Activated T-cell treated with anti-CD3 and anti-CD28 coated beads for 4 hours (primary cell): Measurements from ENCODE around the gene RXRG.

Experiments used
- DNase-seq: peaks from one replicate; pipeline ENCODE4 v3.0.0-alpha.2; 2020

The RXRG gene

DNA sequence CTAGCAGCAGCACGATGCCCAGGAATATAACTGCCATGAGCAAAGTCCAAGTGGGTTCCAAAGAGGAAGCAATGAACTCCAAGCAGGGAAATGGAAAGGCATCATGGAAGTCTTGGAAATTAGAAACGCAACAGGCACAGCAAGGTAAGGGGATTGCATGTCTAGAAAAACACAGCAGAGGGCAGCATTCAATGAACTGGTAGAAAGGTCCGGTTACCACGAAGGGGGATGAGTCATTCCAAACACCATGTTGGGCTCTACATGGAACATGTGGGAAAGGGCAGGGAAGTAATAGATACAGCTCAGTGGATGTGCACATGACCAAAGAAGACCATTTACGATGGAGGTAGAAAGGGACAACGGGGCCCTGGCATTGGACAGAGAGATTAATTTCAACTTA, 36.4 kb downstream of the RXRG start:
- no peak for DNase-seq

DNA sequence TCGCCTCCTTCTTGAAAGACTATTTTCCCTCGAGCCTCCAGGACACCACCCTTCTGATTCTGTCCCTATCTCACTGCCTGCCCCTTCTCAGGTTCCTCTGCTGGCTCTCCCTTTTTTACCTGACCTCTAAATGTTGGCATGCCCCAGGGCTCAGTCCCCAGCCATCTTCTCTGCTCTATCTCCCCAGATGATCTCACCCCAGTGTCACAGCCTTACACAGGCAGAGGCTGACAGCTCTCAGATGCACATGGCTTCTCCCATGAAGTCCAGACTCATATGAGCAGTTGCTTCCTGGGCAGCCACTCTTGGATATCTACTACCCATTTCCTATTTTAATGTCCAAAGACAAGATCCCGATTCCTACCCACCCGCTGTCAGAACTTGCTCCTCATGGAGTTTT, 37.5 kb downstream of the RXRG start:
- no peak for DNase-seq

DNA sequence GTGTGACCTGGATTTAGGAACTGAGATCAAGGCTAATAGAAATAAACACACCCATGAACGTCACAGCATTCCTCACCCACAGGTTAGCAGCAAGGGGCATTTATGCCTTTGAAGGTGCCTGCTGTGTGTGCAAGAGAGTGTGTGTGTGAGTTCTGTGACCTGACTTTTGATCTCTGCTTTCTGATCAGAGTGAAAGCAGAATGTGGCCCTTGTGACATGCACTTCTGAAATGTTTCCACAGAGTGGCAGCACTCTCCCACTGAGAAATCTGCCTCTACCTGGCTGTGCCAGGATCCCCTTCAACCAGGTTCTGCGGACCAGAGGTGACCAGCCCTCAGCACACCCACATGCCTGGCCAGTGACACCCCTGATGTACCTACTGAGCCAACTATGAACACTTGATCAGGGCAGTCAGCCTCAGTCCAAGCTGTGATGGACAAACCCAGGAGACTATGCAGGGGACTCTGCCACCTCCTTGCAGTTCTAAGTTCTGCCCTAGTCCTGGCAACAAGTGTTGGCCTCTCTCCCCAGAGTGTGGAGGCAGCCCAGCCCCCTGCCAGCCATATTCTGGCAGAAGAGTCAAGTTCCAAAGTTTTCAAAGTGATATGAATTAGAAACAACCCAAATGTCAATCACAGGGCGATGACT, 41.0 kb downstream of the RXRG start:
- no peak for DNase-seq

DNA sequence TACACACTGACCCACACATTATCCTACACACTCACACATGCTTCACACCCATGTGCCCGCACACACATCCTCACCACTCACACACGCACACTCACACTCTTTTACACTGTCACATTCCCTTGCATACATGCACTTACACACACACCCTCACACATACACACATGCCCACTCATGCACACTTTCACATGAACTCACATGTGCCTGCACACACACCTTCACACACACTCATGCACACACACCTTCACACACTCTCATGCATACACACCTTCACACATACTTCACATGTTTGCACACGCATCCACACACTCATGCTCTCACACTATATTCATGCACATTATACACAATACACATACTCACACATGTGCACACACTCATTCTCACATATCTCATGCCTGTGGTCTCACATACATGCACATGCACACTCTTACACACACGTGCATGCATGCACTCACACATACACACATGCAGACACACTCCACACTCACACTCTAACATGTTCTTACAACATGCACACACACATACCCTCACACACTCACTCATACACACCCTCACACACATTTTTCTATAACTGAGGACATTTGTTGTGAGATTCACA, 42.3 kb downstream of the RXRG start:
- DNase-seq, result no peak

DNA sequence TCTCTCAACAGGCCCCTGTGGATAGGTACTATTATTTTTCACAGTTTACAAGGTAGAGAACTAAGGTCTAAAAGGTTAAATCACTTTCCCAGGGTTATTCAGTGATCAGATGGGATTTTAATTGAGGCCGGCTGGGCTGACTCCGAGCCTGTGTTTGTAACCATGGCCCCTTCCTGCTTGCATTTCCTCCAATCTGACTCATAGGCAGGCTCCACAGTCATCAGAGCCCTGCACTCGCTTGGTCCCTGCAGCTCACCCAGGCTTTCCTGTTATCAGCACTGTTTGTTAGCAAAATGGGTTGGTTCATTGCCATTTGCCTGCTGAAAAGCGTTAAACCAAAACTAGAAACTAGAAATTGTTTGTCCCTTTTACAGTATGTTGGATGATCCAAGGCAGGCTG, 47.0 kb downstream of the RXRG start:
- DNase-seq, result no peak

DNA sequence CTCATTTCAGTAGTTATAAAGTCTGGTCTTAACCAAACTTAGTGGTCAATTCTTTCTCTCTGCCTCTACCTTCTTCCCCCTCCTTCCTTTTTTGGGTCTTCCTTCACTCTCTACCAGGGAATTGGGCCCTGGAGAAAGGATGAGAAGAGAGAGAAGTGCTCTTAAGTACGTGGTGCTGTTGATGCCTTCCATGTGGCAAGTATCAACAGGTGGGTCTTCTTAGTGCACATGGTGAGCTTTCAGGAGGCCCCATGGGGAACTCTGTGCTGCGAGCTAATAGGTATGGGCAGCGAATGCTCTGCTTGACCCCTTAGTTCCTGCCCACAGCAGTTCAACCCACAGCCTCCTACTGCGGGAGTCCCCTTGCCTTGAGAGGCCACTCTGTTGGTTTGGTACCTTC, 49.0 kb downstream of the RXRG start:
- no peak for DNase-seq

DNA sequence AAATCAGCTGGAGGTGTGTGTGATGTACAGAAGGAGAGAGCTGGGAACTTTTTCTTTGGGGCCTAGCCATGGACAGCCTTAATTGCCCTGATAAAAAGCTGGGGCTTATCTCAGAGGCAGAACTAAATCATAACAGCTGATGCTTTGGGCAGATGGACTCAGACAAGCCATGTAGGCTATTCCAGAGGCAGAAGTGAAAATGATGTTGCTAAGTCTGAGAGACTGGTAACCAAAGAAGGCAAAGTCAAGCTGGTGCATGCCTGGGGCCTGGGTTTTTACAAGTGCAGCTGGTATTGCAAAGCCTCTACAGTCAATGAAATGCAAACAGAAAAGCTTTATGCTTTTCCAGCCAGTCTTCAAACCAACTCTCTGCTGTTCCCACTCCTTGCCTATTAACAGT, 49.4 kb downstream of the RXRG start:
- DNase-seq, result no peak

DNA sequence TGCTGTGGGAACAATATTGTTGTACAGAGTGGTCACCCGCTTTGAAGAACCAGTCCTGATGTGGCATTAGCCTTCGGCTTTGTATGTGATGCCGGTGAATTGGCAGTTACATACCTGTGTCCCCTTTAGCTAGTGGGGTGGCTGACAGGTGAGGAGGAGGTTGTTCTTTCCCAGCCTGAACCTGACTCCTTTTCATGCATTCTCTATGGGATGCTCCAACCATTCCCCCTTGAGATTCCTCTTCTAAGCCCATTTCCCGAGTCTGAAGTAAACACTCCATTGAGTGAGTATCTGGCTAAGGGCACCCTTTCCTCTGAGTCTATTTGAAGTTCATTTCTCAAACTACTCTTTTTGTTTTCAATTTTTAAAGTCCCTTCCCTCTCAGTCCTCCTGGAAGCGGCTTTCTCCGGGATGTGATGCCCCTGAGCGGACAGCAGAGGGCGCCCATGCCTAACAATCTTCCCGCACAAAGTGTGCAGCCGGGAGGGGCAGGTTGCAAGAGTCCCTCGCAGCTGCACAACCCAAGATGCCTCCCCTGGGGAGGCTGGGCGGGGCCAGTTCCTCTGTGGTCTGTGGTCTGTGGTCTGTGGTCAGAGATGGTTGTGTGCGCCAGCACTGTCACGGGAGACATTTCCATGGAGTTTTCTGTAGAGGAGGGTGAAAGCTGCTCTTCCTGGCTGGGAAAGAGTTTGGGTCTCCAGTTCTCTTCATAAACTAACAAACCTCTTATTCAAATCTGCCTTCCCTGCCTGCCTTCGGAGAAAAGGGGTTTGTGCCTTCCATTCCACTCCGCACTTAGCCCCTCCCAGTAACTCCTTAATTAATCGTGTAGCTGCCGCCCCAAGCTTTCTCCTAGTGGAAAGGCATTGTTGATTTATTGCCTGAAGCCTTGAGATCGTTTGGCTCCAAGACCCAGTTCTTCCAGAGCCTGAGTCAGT, 52.0 kb downstream of the RXRG start:
- DNase-seq, result peak; percentile 83

DNA sequence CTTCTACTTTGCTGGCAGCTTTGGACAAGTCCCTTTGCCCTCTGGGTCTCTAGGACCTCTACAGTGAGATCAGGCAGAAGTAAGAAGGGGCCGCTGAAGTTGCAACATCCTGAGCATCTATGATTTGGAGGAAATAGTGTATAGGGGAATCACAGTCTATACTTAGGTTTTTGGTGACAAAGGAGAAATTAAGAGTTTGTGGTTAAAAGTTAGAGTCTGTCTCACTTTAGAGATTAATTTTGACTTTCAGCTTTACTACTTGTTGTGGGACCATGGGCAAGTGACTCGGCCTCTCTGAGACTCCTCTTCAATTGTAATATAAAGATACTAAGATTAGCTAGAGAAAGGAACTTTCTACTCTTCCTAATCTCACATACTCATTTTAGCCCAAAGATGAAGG, 55.3 kb downstream of the RXRG start:
- DNase-seq, result no peak

DNA sequence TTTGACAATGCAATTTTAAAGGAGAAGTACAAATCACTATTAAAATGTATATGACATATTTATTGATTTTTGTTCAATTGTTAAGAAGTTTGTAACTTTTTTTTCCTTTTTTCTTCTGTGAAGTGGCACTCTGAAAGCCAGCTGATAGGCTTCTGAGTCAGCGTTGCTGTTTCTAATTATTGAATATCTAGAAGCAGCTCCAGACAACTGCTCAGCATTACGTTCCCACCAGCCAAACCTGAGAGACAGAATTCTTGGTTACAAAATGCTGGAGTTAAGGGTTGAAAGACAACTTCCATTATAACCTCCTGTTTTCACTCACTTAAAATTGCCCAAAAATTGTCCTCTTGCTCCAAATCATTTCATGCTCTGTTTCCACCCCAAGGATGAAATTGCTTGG, 57.0 kb downstream of the RXRG start:
- no peak for DNase-seq

DNA sequence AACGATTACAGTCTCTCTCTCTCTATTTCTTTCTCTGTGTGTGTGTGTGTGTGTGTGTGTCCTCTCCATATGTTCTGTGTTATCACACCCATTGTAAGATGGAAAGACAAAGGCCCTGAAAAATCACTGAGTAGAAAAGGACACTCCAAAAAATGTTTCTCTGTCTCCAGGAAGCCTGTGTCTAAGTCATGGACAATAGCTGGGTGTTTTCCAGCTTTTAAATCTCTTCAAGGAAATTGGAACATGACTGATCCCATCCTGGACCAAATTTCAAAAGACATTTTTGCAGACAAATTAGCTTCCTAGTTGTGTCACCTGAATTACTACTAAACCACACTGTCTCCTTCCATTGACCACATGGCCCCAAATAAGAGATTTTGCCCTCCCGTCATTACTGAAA, 57.4 kb downstream of the RXRG start:
- no peak for DNase-seq

DNA sequence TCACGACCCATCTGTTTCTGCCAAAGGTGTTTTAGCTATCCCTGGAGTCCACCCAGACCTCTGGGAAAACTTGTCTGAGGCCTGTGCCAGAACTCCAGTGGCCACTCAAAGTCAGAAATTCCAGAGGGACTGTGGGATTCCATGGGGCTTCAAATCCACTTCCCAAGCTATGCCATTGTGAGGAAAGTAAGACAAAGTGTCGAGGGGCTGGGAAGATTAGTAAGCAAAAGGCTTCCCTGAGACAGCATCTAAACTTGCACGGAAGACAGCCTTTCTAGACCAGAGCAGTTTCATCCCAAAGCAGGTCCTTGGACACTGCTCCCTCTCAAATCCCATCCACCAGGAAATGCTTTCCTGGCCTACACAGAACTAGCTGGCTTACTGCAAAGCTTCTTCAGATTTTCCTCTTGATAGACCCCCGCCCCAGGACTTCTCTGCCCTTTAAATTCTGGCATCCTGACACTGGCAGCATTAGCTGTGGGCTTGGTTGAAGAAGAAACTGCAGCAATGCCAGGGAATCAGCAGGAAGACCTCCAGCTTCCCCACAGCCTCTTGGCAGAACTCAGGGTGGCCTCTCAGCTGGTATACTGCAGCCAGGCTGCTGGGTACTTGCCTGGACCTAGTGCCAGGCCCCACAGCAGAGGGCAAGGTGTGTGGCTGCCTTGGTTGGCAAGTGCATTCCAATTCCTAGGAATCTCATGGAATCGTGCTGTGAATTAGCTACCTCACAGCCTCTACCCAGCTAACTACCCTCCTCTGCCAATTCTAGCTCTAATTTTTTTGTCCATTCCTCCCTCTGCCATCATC, 61.1 kb downstream of the RXRG start:
- DNase-seq, result no peak

DNA sequence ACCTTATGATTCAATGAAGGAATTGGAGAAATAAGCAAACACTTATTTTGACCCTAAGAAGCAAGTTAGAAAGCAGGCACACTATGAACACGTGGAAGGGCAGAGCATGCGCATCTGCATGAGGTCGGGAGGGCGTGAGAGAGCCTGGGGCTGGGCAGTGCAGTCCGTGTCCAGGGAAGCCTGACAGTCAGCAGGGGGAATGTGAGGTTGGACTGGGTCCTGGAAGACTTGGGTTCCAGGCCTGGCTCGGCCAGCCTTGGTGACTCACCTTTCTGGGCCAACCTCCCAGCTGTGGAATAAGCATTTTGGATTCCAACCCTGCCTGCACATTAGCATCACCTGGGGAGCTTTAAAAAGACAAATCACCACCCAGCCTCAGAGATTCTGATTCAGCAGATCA, 61.9 kb downstream of the RXRG start:
- DNase-seq, result no peak

DNA sequence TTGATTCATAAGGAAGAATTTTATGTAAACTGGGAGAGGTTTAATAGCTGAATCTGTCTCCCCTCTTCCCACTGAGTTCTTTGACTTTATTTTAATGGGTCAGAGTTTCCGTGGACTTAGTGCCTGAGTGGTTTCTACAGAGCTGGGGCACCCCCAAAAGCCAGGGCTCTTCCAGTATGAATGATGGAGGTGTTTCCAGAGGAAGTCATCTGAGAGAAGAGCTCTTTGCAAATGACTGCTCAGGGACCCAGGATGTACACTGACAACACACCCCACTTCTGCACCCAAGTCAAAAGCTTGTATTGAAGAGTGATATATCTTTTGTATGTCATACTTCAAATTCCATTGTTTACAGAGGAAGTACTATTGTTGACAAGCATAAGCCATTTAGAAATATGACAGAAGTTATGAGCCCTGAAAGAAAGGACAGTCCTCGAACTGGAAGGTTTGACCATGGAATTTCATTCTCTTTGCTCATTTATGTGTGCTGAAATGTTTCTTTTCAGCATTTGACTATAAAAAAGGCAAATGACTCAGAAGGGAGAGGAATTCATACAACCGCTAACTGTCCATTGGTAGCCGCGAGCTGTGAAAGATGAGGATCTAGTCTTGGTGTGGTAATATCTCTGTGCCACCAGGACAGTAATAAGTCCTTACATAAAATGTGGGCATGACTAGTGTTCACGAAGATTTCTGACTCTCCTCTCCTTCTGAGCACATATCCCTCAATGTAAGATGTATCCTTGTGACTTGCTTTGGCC, 63.0 kb downstream of the RXRG start:
- DNase-seq, result no peak

DNA sequence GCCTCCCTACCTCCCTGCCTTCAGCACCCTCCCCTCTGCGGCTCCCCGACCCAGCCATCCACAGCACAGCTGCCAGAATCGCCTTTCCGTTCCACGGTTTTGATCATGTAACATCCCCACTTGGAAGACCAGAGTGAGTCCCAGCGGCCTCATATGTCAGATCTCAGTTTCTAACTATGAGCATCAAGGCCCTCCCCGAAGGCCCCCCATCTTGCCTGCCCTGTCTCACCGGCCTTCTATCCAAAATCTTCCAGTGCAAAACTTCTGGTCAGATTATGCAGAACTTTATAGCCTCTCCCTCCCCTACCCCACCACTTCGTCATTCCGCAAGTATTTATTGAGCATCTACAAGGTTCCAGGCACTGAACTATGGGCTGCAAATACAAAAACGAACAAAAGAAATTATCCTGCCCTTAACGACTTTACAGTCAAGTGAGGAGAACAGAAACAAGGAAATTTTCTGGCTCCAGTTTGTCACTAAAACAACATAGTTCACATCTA, 68.1 kb downstream of the RXRG start:
- DNase-seq, result no peak

DNA sequence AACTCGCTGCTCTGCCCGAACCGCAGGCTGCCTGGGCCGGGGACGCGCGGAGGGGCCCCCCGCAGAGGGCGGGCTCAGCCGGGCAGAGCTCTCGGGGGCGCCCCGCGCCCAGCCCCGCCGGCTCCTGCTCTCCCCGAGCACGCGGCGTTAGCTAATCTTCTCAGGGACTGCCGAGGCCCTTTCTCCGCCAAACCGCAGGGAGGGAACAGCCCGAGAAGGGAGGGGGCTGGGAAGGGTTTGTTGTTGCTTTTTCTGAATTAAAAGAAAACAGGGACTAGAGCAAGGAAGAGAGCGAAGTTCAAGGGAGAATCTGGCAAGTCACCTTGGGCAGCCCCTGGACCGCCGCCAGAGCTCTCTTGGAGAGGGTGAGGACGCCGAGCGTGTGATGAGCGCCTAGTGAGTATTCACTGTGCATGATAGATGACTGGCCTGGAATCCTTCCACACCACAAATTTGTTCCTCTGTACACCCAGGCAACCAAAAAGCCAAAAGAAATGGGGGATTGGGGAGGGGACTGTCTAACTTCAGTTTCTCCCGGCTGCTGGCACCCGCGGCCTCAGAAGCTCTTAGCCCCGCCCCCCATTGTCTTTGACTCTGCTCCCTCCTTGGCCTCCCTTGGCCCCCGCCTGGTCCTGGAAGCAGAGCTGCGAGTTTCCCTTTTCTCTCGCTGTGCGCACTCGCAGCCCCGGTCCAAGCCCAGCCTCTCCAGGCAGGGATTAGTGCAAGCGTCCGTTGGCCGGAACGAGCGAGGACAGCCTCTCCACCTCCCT, 68.7 kb downstream of the RXRG start:
- no peak for DNase-seq

DNA sequence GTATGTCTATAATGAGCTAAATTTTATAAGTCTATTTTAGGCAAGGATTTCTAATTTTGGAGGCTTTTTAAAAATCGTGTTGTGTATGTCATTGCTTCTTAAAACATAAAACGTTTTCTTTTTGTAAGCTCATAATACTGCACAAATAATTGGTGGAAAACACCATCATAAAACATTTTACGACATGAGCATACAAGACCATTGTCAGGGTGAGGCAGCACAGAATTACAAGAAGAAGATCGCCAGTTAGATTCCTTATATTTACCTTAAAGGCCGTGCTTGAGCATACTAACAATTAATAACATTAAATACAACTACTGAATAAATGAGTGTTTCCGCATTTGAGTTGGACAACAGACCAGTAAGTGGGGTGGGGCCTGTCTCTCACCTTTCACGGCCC, 69.3 kb downstream of the RXRG start:
- DNase-seq, result no peak

DNA sequence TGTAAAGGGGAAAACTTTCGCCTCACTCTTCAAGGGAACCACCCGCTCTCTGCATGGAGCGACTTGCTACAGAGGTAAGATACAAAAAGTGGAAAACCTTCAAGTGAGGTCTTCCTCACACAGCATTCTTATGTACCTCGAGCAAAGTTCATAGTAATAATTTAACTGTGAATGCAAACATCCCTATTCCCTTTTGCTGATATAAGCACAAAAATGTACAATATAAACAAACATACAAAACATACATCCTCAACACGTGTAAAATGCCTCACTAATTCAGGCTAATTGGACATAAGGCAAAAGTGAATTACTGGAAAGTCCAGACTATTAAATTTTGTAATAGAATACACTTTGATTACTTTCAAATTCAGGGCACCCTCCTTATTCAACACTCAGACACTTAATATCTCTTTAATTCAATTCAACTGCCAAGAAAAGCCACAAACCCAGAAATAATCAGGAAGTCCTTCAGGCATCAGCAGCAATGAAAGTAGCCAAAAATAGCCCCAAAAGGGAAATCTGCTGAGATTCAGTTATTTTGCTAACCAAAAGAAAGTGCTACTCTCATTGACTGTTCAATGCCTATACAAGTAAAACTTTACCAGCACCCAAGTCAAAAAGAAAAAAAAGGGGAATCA, 73.2 kb downstream of the RXRG start:
- DNase-seq, result no peak

DNA sequence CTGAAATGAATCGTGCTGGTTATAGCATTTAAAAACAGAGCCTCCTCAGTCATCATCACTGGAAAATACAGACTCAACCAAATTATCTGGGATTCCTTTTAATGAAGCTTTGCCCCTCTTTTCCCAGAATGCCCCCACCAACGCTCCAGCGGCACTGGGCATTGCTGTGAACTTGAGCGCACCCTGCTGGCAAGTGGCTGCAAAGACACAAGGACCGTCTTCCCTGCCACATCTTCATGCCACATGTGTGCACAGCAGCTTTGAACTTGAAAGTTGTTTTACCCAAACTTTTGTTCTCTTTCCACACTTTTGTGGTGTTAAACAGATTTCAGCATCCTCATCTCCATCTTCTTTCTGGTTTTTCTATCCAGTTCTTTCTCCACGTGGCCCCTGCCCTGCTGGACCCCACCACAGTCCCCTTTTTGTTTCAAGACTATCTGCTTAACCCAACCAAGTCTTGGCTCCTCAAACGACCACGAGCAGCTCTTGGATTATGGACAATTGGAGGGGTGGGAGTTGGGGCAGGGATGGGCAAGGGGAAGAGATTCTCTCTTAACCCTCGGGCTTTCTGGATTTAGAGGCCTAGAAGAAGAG, 75.6 kb downstream of the RXRG start:
- peak; percentile 33 for DNase-seq

DNA sequence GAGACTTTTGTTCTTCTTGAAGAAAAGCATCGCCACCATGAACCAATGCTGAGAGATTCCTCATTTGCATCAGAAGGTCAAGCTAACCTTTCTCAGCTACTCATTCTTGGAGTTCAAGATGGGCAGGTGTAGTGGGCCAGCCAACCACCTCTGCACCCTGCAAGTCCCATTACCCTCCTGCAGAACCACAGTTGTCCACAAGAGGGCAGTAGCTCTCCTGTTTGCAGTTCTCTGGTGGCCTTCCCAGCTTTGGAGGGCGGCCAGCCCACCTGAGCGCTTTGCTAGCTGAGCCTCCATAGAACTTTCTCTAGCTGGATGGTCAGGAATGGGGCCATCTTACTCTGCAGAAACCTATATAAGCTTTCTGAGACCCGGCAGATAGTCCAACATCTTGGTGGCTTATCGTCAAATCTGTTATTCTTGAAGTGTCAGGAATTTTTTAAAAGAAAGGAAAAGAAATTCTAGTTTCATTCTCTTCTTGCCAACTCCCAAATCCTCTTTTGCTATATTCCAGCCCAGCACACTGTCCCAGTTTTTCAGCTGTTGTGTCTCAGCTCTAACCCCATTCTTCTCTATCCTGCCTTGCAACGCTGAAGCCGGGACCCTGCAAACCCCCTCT, 77.4 kb downstream of the RXRG start:
- peak; percentile 77 for DNase-seq
